ENCODE data around the gene UBE2G2.

- no peak for TF ChIP-seq CTCF (conservative IDR thresholded peaks at IDR 0.05 in 1 of 2, IDR thresholded peaks at IDR 0.05 in 1 of 2; ENCODE audit: low read depth in 1 of 2, low read length in 2 of 2)
- no peak for TF ChIP-seq EZH2 (IDR thresholded peaks at IDR 0.05; ENCODE audit: low read length, missing control alignments)
Measured at GRCh38 chr21:44761747-44762208, 39.8 kb downstream of the UBE2G2 start.

All from fibroblast of lung (primary cell).